Mucosa of descending colon (tissue), 3 donors: Measurements from ENCODE around the gene DRAM1. TPM values are rescaled to one million over a fixed set of nuclear protein-coding genes. Genes with fewer than 3 reads are reported as not detected.
"Not testable (repeated sequence)": the region's sequence is repeated elsewhere in the genome, so short reads cannot be mapped to it uniquely, and the experiment has no call there.

ENCODE experiments used
- ATAC-seq: fragments of 200-7000 bp; cut with Tn5 transposase; one replicate; pipeline ENCODE4 v1.9.1; 2020; ENCODE audit warnings: mild to moderate bottlenecking, moderate library complexity
- DNase-seq, 3 donors: peaks; one replicate each; pipeline ENCODE4 v3.0.0-alpha.2; 2020
- H3K36me3 ChIP-seq: fragments of 200-600 bp; one replicate; pipeline ENCODE4 v1.8.0; 2021; ENCODE audit warnings: low read depth, mild to moderate bottlenecking
- H3K4me1 ChIP-seq: fragments of 200-600 bp; one replicate; pipeline ENCODE4 v1.8.0; 2021; ENCODE audit warnings: low read depth, mild to moderate bottlenecking
- H3K4me3 ChIP-seq: fragments of 200-600 bp; one replicate; pipeline ENCODE4 v1.8.0; 2021; ENCODE audit warnings: mild to moderate bottlenecking
- H3K9me3 ChIP-seq: fragments of 200-600 bp; one replicate; pipeline ENCODE4 v1.8.0; 2021; ENCODE audit warnings: mild to moderate bottlenecking
- CTCF ChIP-seq: fragments of 200-600 bp; IDR thresholded peaks from one replicate; pipeline ENCODE4 v1.8.0; 2022; ENCODE audit warnings: antibody characterized with exemption, mild to moderate bottlenecking
- intact Hi-C, 2 donors: fragments of 100-400 bp; cut with DNase I in 1 of 2; cut with micrococcal nuclease in 1 of 2; formaldehyde crosslinking; loops; one replicate each; pipeline versions ENCODE4 v1.11.0 to v1.11.1; 2022; cut with DNase I, micrococcal nuclease
- total RNA-seq, 3 donors: library from RNA; stranded (reverse); fragmentation: NEBNext Ultra II Directional in 2 of 3; extraction: Animal tissue kit (Norgen Biotek cat#: 25700) in 2 of 3; gene quantifications; one replicate each; pipeline versions ENCODE4 v1.2.1 to v1.2.4, GENCODE V29; 2021 to 2023
- donor health status: DM: no; HTN: no; CAD: no; lungs with moderate emphysema.
- donor health status: DM: no; HTN: no; CAD: no.
- donor health status: DM: no; HTN: yes; CAD: no.

DRAM1 gene
- total RNA-seq, 3 donors from 2014 or later = 4.3 to 25.2 (median 10.1) TPM

GRCh38 chr12:101908395-101908794, 31.0 kb downstream of the DRAM1 start:
- Histone ChIP-seq H3K36me3 (no peaks in the 10 kb centered on the region), H3K9me3 (no peaks in the 10 kb centered on the region), H3K4me3 (no peak overlapping the region), H3K4me1 (no peaks in the 10 kb centered on the region)
- intact Hi-C loops = no loop called here
- ATAC-seq (peak; percentile 20), DNase-seq (no peak)
- TF ChIP-seq CTCF = no peak

GRCh38 chr12:101909646-101910045, 32.3 kb downstream of the DRAM1 start:
- Histone ChIP-seq H3K4me3 (no peak overlapping the region), H3K9me3 (no peaks in the 10 kb centered on the region)

GRCh38 chr12:101915841-101916240, 38.5 kb downstream of the DRAM1 start:
- TF ChIP-seq CTCF = no peak
- Histone ChIP-seq H3K36me3 (no peaks in the 10 kb centered on the region), H3K4me1 (no peaks in the 10 kb centered on the region), H3K9me3 (no peaks in the 10 kb centered on the region), H3K4me3 (no peak overlapping the region)
- intact Hi-C loops = no loop called here
- DNase-seq (no peak), ATAC-seq (no peak)

More at GRCh38 chr12:101909646-101910045, 32.3 kb downstream of the DRAM1 start:
- intact Hi-C loops = no loop called here
- DNase-seq (no peak), ATAC-seq (no peak)
- Histone ChIP-seq H3K4me1 (no peaks in the 10 kb centered on the region), H3K36me3 (no peaks in the 10 kb centered on the region)
- no peak for TF ChIP-seq CTCF

- H3K36me3 ChIP-seq, ATAC-seq, H3K4me3 ChIP-seq, H3K9me3 ChIP-seq, DNase-seq, intact Hi-C loops, H3K4me1 ChIP-seq: not testable (repeated sequence)
Observed at GRCh38 chr12:101918805-101919204, 41.4 kb downstream of the DRAM1 start.

- TF ChIP-seq CTCF = no peak
Observed at GRCh38 chr12:101919447-101919846, 42.1 kb downstream of the DRAM1 start.

GRCh38 chr12:101920906-101921305, 43.5 kb downstream of the DRAM1 start:
- ATAC-seq (no peak), DNase-seq (no peak)
- no peak for TF ChIP-seq CTCF
- H3K4me1 ChIP-seq = no peaks in the 10 kb centered on the region
- no peaks in the 10 kb centered on the region for H3K36me3 ChIP-seq
- H3K4me3 ChIP-seq = no peak overlapping the region
- H3K9me3 ChIP-seq = no peaks in the 10 kb centered on the region
- intact Hi-C loops = no loop called here

More at GRCh38 chr12:101919447-101919846, 42.1 kb downstream of the DRAM1 start:
- ATAC-seq (no peak), DNase-seq (no peak)
- intact Hi-C loops = no loop called here
- Histone ChIP-seq H3K36me3 (no peaks in the 10 kb centered on the region), H3K4me1 (no peaks in the 10 kb centered on the region), H3K4me3 (no peak overlapping the region), H3K9me3 (no peaks in the 10 kb centered on the region)
